ENCODE results near the gene ARNT2.
A peak's percentile ranks its signal among the peaks of the same experiment; 100 is the strongest.

The ARNT2 gene

GRCh38 chr15:80576519-80577090 is 172.4 kb downstream of the ARNT2 start:
- no peak for DNase-seq (ENCODE audit: low spot score)

- DNase-seq (ENCODE audit: low spot score): no peak
These were observed 173.5 kb downstream of the ARNT2 start for GRCh38 chr15:80577552-80578205.

- no peak for DNase-seq (ENCODE audit: low spot score)
These were observed 174.0 kb downstream of the ARNT2 start for GRCh38 chr15:80578206-80578595.

- DNase-seq (ENCODE audit: low spot score): no peak
These were observed 174.7 kb downstream of the ARNT2 start for GRCh38 chr15:80578871-80579270.

- no peak for DNase-seq (ENCODE audit: low spot score)
These were observed 175.4 kb downstream of the ARNT2 start for GRCh38 chr15:80579611-80580010.

GRCh38 chr15:80580106-80580505 is 175.9 kb downstream of the ARNT2 start:
- no peak for DNase-seq (ENCODE audit: low spot score)

GRCh38 chr15:80580536-80581260 is 176.5 kb downstream of the ARNT2 start:
- no peak for DNase-seq (ENCODE audit: low spot score)

- DNase-seq (ENCODE audit: low spot score): no peak
These were observed 177.8 kb downstream of the ARNT2 start for GRCh38 chr15:80581976-80582375.

- no peak for DNase-seq (ENCODE audit: low spot score)
These were observed 178.7 kb downstream of the ARNT2 start for GRCh38 chr15:80582816-80583423.

GRCh38 chr15:80584561-80584964 is 180.4 kb downstream of the ARNT2 start:
- DNase-seq (ENCODE audit: low spot score): no peak

GRCh38 chr15:80584973-80585525 is 180.9 kb downstream of the ARNT2 start:
- DNase-seq (ENCODE audit: low spot score): no peak

- DNase-seq (ENCODE audit: low spot score): no peak
These were observed 181.4 kb downstream of the ARNT2 start for GRCh38 chr15:80585544-80586018.

- DNase-seq (ENCODE audit: low spot score): no peak
These were observed 182.0 kb downstream of the ARNT2 start for GRCh38 chr15:80586161-80586560.

GRCh38 chr15:80587007-80587406 is 182.8 kb downstream of the ARNT2 start:
- DNase-seq (ENCODE audit: low spot score): no peak

- DNase-seq (ENCODE audit: low spot score): no peak
These were observed 183.8 kb downstream of the ARNT2 start for GRCh38 chr15:80587816-80588456.

- peak; percentile 69 for DNase-seq (ENCODE audit: low spot score)
These were observed 184.6 kb downstream of the ARNT2 start for GRCh38 chr15:80588801-80589200.

- no peak for DNase-seq (ENCODE audit: low spot score)
These were observed 186.7 kb downstream of the ARNT2 start for GRCh38 chr15:80590761-80591355.

GRCh38 chr15:80591471-80591870 is 187.3 kb downstream of the ARNT2 start:
- no peak for DNase-seq (ENCODE audit: low spot score)

GRCh38 chr15:80591938-80592825 is 188.0 kb downstream of the ARNT2 start:
- DNase-seq (ENCODE audit: low spot score): no peak

GRCh38 chr15:80593486-80594030 is 189.4 kb downstream of the ARNT2 start:
- DNase-seq (ENCODE audit: low spot score): no peak
